GM18951 (cell line): ENCODE data around the gene GPR34.

ENCODE experiments used
- POLR2A ChIP-seq: IDR thresholded peaks from 4 replicates; pipeline ENCODE4 v1.6.1; 2011; ENCODE audit warnings: mild to moderate bottlenecking; ENCODE audit not compliant: insufficient read length, insufficient read depth; ENCODE audit errors: extremely low read depth
- in situ Hi-C: fragments of 300-500 bp; cut with MboI; formaldehyde crosslinking; loops from one replicate; pipeline ENCODE4 v1.12.0; 2022; ENCODE audit warnings: low sequenced_read_pairs, mixed read lengths, inconsistent platforms; ENCODE audit not compliant: unreplicated experiment

The GPR34 gene

DNA sequence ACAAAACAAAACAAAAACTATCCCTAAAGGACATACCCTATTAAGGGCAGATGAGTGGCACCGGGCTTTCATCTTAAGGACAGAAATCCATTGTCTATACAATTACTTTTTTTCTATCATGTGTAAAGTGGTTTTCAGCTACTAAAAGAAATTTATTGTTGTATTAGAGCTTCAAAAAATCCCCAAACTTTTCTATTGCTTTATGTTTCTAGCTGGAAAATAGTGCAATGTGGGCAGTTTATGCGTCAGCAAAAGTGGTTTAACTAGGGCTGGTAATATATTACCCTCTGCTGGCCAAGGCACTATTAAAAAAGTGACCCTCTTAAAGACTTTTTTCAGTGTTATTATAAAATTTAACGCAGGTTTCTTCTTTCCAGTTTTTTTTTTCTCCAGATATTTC is 19.7 kb downstream of the GPR34 start:
- in situ Hi-C loops, result loop anchor here (25.0 kb wide), 1 partner anchor 421 kb away; no protein-coding TSS in a partner anchor
- no peak for TF ChIP-seq POLR2A

- TF ChIP-seq POLR2A, result no peak
- in situ Hi-C loops, result loop anchor here (25.0 kb wide), 1 partner anchor 424 kb away; no protein-coding TSS in a partner anchor
Observed at GRCh38 chrX:41711021-41711667, 22.4 kb downstream of the GPR34 start.

DNA sequence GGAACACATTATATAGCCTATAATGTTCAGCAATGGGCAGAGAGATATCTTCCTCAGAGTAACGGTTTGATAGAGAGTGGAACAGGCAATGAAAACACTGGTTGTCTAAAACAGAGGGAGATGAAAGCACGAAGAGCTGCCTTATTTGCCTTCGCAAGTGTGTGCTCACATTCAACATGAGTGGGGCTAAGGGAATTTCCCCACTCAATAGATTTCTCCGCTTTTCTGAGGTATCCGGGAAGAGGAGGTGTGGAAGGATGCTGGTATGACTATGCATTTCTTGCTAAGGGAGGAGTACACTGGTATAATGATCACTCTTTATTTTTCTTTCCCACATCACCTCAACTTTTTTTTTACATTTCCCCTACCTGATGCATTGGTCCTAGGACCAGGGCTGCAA is 27.4 kb downstream of the GPR34 start:
- no peak for TF ChIP-seq POLR2A
- in situ Hi-C loops, result loop anchor here (25.0 kb wide), 1 partner anchor 429 kb away; no protein-coding TSS in a partner anchor

- TF ChIP-seq POLR2A, result no peak
- in situ Hi-C loops, result loop anchor here (25.0 kb wide), 1 partner anchor 430 kb away; no protein-coding TSS in a partner anchor
Observed at GRCh38 chrX:41716767-41717473, 28.1 kb downstream of the GPR34 start.

GRCh38 chrX:41718481-41719235 is 29.9 kb downstream of the GPR34 start:
- in situ Hi-C loops, result loop anchor here (25.0 kb wide), 1 partner anchor 431 kb away; no protein-coding TSS in a partner anchor
- TF ChIP-seq POLR2A, result no peak

DNA sequence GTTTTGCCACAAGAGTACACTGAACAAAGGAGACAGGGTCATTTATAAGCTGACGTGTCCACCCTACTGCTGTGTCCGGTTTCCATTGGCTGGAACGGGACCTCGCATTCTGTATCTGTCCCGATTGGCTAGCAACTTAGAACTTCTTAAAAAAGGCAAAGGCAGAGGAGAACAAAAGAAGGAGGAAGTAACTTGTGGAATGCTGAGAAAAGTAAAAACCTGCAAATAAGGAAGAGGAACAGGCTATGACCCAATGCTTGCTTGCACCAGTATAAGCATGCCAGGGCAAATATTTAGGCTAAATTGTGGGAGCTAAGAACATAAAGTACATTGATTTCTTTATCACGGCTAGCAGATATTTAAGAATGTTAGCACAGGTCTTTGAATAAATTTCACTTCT is 30.8 kb downstream of the GPR34 start:
- in situ Hi-C loops, result loop anchor here (25.0 kb wide), 1 partner anchor 432 kb away; no protein-coding TSS in a partner anchor

DNA sequence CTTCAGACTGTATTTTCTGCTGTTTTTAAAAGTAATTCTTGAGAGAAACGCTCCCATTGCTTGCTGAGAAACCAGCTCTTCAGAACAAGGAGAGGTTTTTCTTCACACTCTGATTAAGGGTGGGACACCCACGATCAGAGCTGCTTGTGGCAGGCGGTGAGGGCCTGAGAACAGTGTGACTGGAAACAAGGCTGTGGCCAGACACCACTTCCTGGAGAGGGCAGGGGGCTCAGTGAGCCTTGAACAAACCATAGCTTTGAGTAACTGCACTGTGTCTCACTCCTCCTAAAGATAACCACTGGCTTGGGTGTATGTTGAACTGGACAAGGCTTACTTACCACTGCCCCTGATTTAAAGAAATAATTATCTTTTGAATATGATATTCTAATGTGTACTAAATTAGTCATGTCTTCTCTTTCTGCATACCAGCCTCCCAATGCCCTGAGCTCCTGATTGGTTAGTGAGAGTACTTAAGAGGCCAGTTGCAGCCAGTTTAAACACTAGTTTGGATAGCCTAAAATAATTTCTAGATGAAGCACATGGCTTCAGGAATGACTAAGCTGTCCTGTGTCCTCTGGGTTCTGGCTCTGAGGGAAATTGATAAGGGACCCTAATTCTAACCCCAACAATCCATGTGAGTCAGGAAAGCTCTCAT is 31.5 kb downstream of the GPR34 start:
- in situ Hi-C loops, result loop anchor here (25.0 kb wide), 1 partner anchor 433 kb away; no protein-coding TSS in a partner anchor
- no peak for TF ChIP-seq POLR2A

DNA sequence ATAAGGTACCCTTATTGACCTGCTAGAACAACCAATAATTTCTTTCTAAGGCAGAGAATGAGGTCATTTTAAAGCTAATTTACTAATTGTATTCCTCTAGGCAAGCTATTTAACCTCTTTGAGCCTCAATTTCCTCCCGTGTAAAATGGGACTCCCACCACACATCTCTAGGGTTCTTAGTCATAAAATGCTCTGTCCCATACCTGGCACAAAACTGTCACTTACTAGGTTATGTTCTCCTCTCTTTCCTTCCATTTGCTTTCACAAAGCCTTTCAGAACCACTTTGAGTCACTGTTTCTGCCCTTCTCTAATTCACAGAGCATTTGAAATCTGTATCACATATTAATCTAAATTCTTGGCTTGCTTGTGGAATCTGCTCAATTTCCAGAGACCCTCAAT is 32.8 kb downstream of the GPR34 start:
- TF ChIP-seq POLR2A, result no peak
- in situ Hi-C loops, result loop anchor here (25.0 kb wide), 1 partner anchor 434 kb away; no protein-coding TSS in a partner anchor

DNA sequence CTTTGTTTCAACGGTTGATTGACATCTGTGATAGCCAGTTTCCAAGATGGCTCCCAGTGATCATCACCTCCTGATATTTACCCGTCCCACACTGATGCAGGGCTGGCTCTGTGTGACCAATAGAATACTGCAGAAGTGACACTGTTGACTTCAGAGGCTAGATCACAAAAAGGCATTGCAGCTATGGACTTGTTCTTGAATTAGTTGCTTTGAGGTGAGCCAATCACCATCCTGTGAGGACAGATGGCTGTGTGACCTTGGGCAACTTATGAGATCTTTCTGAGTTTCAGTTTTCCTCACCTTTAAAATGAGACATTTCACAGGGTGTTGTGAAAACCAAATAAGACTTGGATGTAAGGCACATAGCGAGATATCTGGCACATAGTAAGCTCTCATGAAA is 33.4 kb downstream of the GPR34 start:
- TF ChIP-seq POLR2A, result no peak
- in situ Hi-C loops, result loop anchor here (25.0 kb wide), 1 partner anchor 435 kb away; no protein-coding TSS in a partner anchor

DNA sequence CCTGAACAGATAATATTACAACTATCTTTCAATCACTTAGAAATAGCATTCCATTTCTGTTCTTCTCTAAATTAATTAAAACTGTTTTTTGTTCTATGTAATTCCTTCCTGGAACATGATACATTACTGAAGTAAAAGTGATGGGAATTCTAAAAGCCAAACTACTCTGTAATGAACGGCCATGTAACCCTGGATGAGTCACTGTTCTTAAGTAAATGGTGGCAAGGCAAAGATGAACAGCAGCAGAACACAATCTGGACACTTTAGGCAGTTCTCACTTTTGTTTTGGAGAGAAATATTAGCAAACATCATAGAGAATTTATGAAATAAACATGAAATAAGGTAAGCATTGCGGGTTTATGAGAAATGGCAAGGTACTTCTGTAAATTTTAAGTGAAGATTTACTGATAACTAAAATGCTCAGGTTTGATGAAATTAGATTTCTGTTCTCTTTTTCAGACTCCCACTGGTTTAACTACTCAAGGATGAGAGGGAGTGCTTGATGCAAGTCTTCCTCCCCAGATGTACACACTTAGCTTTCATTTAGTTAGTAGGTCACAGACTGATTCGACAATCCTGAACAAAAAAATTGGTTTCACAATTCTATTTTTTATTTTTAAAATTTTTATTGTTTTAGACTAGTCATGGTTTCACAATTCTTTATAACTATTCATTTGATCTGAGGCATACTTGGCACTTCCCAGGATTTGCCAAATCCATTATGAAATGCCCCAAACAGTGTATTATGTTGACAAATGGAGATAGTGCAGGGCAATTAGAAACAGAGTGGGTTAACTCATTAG is 34.2 kb downstream of the GPR34 start:
- no peak for TF ChIP-seq POLR2A
- in situ Hi-C loops, result loop anchor here (25.0 kb wide), 1 partner anchor 436 kb away; no protein-coding TSS in a partner anchor

DNA sequence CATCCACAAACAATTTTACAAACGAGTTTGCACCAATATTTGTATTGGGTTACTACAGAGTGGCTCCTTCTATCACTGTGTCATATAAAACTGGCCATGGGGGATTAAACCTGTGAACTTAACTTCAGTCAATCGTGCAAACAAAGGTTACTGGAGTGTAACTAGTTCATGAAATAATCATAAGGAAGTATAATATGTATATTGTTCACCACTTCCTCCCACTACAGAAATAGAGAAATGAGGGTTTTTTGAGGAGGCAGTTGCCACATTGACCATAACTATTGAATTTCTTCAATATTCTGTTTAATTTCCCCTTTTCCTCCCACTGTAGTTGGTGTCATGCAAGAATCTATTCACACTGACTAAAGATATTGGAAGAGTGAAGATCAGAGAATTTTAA is 35.1 kb downstream of the GPR34 start, which contains the start of gene GPR82:
TSS of gene GPR82 (plus strand) at position 356 of the 400 bp plus-strand sequence. CDS start 2,846 bp downstream, outside the sequence.
- no peak for TF ChIP-seq POLR2A
- in situ Hi-C loops, result loop anchor here (25.0 kb wide), 1 partner anchor 437 kb away; no protein-coding TSS in a partner anchor

DNA sequence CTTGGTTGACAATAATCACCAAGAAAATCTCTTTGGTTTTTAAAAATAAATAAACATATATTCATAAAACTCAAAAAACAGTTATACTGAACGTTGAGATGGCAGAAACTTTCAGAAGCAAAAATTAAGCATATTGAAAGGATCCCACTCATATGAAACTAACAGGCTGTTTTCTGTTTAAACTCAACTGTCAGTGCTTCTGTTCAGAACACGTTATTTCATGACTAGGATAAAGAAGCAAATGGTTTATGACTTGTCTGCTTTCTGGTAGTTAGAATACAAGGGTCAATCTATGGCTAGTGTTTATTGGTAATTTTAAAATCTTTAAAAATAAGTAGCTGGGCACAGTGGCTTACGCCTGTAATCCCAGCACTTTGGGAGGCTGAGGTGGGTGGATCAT is 39.4 kb downstream of the GPR34 start:
- TF ChIP-seq POLR2A, result no peak
- in situ Hi-C loops, result loop anchor here (25.0 kb wide), 1 partner anchor 166 kb away; no protein-coding TSS in a partner anchor
